Endothelial cell of umbilical vein (primary cell): ENCODE data around the gene HDAC8. TPM values are rescaled to one million over a fixed set of nuclear protein-coding genes. Genes with fewer than 3 reads are reported as not detected.

Source experiments
- BruUV-seq: library from RNA; stranded (reverse); fragments of 400-500 nt; replicated peaks from 2 replicates; lab custom pipeline; 2021; lab: Mats Ljungman, UMichigan
- CTCF ChIA-PET: fragments of 300-600, 350-600 bp; sonication (Branson Sonifier 250); formaldehyde crosslinking; loops from one replicate; lab custom pipeline; 2021; ENCODE audit warnings: antibody characterized with exemption, inconsistent platforms; lab: Charles Lee
- POLR2A ChIA-PET: fragments of 300-600, 350-600 bp; sonication (Branson Sonifier 250); formaldehyde crosslinking; loops from one replicate; lab custom pipeline; 2021; ENCODE audit warnings: antibody characterized with exemption, inconsistent platforms; lab: Charles Lee
- DNase-seq: peaks from one replicate; pipeline ENCODE4 v3.0.0-alpha.2; 2011; ENCODE audit warnings: low read depth, low spot score
- FAIRE-seq: peaks from 2 replicates; lab custom pipeline; 2011; peaks lifted over from hg19 to GRCh38; lab: Jason Lieb, UNC
- H2AFZ ChIP-seq: 2 replicates; pipeline ENCODE4 v1.6.0; 2012; ENCODE audit warnings: low read depth, low read length, control low read depth, inconsistent platforms
- H3K27ac ChIP-seq: 2 replicates; pipeline ENCODE4 v1.5.1; 2011; ENCODE audit warnings: low read depth, mild to moderate bottlenecking, control low read depth, low read length, moderate library complexity; ENCODE audit not compliant: insufficient read depth
- H3K27me3 ChIP-seq, 2 experiments: 2 replicates each; pipeline versions ENCODE4 v1.6.0 to v1.6.1; 2011; ENCODE audit warnings: low read length in 2 of 2, mixed read lengths in 1 of 2; ENCODE audit not compliant: control insufficient read depth in 2 of 2, insufficient read depth in 2 of 2
- H3K36me3 ChIP-seq, 2 experiments: 2 replicates in 1 of 2; 3 replicates in 1 of 2; pipeline ENCODE4 v1.5.1; 2011; ENCODE audit warnings: low read length in 2 of 2, mild to moderate bottlenecking in 1 of 2, moderate library complexity in 1 of 2; ENCODE audit not compliant: control insufficient read depth in 2 of 2, insufficient read depth in 2 of 2; ENCODE audit errors: extremely low read depth in 1 of 2
- H3K4me1 ChIP-seq: 3 replicates; pipeline ENCODE4 v1.5.1; 2011; ENCODE audit warnings: mild to moderate bottlenecking, low read length; ENCODE audit not compliant: control insufficient read depth, insufficient read depth; ENCODE audit errors: extremely low read depth
- H3K4me2 ChIP-seq: 2 replicates; pipeline ENCODE4 v1.6.1; 2011; ENCODE audit warnings: low read length, control low read depth, mixed read lengths; ENCODE audit not compliant: insufficient read depth
- H3K4me3 ChIP-seq, 3 experiments: fragments of 200-600 bp in 1 of 3; sonication (generic), shearing (Covaris generic) in 1 of 3; replicated peaks in 1 of 3; 2 replicates each; pipeline ENCODE4 v1.5.1; 2011 to 2016; ENCODE audit warnings: control low read depth in 3 of 3, low read length in 3 of 3, mild to moderate bottlenecking in 2 of 3, inconsistent platforms in 1 of 3, low read depth in 1 of 3, moderate library complexity in 1 of 3; ENCODE audit not compliant: insufficient read depth in 1 of 3
- H3K79me2 ChIP-seq: 2 replicates; pipeline ENCODE4 v1.6.0; 2012; ENCODE audit warnings: low read length, inconsistent platforms; ENCODE audit not compliant: control insufficient read depth, insufficient read depth
- H3K9ac ChIP-seq: replicated peaks from 2 replicates; pipeline ENCODE3; 2011; ENCODE audit warnings: low read length, control low read depth; ENCODE audit not compliant: insufficient read depth; ENCODE audit errors: extremely low read depth
- H3K9me1 ChIP-seq: replicated peaks from 3 replicates; pipeline ENCODE4 v1.6.0; 2011; ENCODE audit warnings: mild to moderate bottlenecking, low read length; ENCODE audit not compliant: control insufficient read depth, insufficient read depth; ENCODE audit errors: extremely low read depth
- H3K9me3 ChIP-seq: replicated peaks from 2 replicates; pipeline ENCODE4 v1.5.1; 2012; ENCODE audit warnings: low read length, inconsistent platforms; ENCODE audit not compliant: control insufficient read depth, insufficient read depth
- H4K20me1 ChIP-seq: replicated peaks from 2 replicates; pipeline ENCODE3; 2011; ENCODE audit warnings: mild to moderate bottlenecking, low read length; ENCODE audit not compliant: control insufficient read depth, insufficient read depth; ENCODE audit errors: extremely low read depth
- EZH2 ChIP-seq: IDR thresholded peaks from 2 replicates; pipeline ENCODE4 v1.6.1; 2012; ENCODE audit warnings: borderline replicate concordance, low read depth, mild to moderate bottlenecking, moderate library complexity, low read length, inconsistent platforms; ENCODE audit not compliant: severe bottlenecking
- FOS ChIP-seq: IDR thresholded peaks from 2 replicates; pipeline ENCODE4 v1.6.1; 2011; ENCODE audit warnings: mild to moderate bottlenecking, low read length, moderate library complexity, borderline replicate concordance; ENCODE audit not compliant: insufficient read depth
- GATA2 ChIP-seq: IDR thresholded peaks from 2 replicates; pipeline ENCODE4 v1.7.0; 2011; ENCODE audit warnings: low read depth, mild to moderate bottlenecking, moderate library complexity, mixed read lengths, low read length; ENCODE audit not compliant: insufficient read length, insufficient read depth
- JUN ChIP-seq: IDR thresholded peaks from 2 replicates; pipeline ENCODE4 v1.6.1; 2011; ENCODE audit warnings: borderline replicate concordance, low read depth; ENCODE audit not compliant: insufficient read length, insufficient read depth
- MAX ChIP-seq: IDR thresholded peaks from 2 replicates; pipeline ENCODE4 v1.6.1; 2011; ENCODE audit not compliant: insufficient read depth, insufficient read length
- MYC ChIP-seq: IDR thresholded peaks from one replicate; pipeline ENCODE4 v1.6.1; 2011; ENCODE audit warnings: mild to moderate bottlenecking, low read depth, low read length
- POLR2A ChIP-seq: IDR thresholded peaks from 2 replicates; pipeline ENCODE4 v1.6.1; 2012; ENCODE audit warnings: low read depth, mild to moderate bottlenecking, control low read depth, low read length
- POLR2AphosphoS5 ChIP-seq: IDR thresholded peaks from 2 replicates; pipeline ENCODE4 v1.6.1; 2012; ENCODE audit warnings: low read depth, mild to moderate bottlenecking, control low read depth, low read length, moderate library complexity; ENCODE audit not compliant: insufficient read depth
- dilution Hi-C: fragments of 300-500 bp; cut with MboI; formaldehyde crosslinking; loops from one replicate; pipeline ENCODE4 v1.15.0; 2019; ENCODE audit warnings: low sequenced_read_pairs; ENCODE audit not compliant: extremely low pct_ligation_motif_present
- intact Hi-C: fragments of 100-400 bp; cut with micrococcal nuclease; formaldehyde crosslinking; loops from one replicate; pipeline ENCODE4 v1.10.0; 2022
- polyA plus RNA-seq, 4 experiments: library from polyadenylated mRNA; depleted of rRNA in 3 of 4; stranded (reverse) in 3 of 4; unstranded in 1 of 4; fragments of >200 nt; gene quantifications; 2 replicates each; pipeline versions ENCODE4 v1.2.1 to v1.2.3, GENCODE V29; 2011 to 2012; ENCODE audit warnings: missing spikeins in 1 of 4
- total RNA-seq: library from RNA; stranded (reverse); gene quantifications from 2 replicates; pipeline ENCODE4 v1.2.3, GENCODE V29; 2021
- TF ChIP-seq, protein P1 (sequence below), 2 donors: IDR thresholded peaks; 1 replicate in 1 of 2; 2 replicates in 1 of 2; pipeline ENCODE4 v1.5.1; 2011; ENCODE audit warnings: low read length in 2 of 2, mild to moderate bottlenecking in 2 of 2, moderate library complexity in 2 of 2, control low read depth in 1 of 2, inconsistent platforms in 1 of 2, low read depth in 1 of 2; ENCODE audit not compliant: insufficient read depth in 1 of 2; ENCODE audit errors: extremely low read depth in 1 of 2

Gene HDAC8
- total and polyA plus RNA-seq, 2 donors (not counting 3 experiments of a cell fraction or from before 2014, with no cell fraction given): 17.6 to 37.2 TPM

GRCh38 chrX:72358313-72358712, 214.3 kb downstream of the HDAC8 start:
- H4K20me1 ChIP-seq: no peaks in the 10 kb centered on the region
- TF ChIP-seq JUN (no peak), MAX (no peak), POLR2A (no peak), GATA2 (no peak), POLR2AphosphoS5 (no peak), EZH2 (no peak), MYC (no peak), FOS (no peak)
- TF ChIP-seq, protein P1, sequence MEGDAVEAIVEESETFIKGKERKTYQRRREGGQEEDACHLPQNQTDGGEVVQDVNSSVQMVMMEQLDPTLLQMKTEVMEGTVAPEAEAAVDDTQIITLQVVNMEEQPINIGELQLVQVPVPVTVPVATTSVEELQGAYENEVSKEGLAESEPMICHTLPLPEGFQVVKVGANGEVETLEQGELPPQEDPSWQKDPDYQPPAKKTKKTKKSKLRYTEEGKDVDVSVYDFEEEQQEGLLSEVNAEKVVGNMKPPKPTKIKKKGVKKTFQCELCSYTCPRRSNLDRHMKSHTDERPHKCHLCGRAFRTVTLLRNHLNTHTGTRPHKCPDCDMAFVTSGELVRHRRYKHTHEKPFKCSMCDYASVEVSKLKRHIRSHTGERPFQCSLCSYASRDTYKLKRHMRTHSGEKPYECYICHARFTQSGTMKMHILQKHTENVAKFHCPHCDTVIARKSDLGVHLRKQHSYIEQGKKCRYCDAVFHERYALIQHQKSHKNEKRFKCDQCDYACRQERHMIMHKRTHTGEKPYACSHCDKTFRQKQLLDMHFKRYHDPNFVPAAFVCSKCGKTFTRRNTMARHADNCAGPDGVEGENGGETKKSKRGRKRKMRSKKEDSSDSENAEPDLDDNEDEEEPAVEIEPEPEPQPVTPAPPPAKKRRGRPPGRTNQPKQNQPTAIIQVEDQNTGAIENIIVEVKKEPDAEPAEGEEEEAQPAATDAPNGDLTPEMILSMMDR (IDR thresholded peaks at IDR 0.05; ENCODE audit: extremely low read depth in 1 of 2, insufficient read depth in 1 of 2, low read depth in 1 of 2, low read length in 2 of 2): no peak
- ChIA-PET POLR2A (no interaction called here), CTCF (no interaction called here)
- intact Hi-C loops: no loop called here
- no peak overlapping the region for H3K9ac ChIP-seq
- H3K36me3 ChIP-seq: no peaks in the 10 kb centered on the region
- H3K4me1 ChIP-seq: no peaks in the 10 kb centered on the region
- H3K79me2 ChIP-seq: no peaks in the 10 kb centered on the region
- H3K4me2 ChIP-seq: no peak overlapping the region
- dilution Hi-C loops: no loop called here
- H3K9me3 ChIP-seq: no peaks in the 10 kb centered on the region
- no peak overlapping the region for H3K27ac ChIP-seq
- H2AFZ ChIP-seq: no peak overlapping the region
- H3K4me3 ChIP-seq: no peak overlapping the region
- no peaks in the 10 kb centered on the region for H3K27me3 ChIP-seq
- no peaks in the 10 kb centered on the region for H3K9me1 ChIP-seq
- no TSS peak for BruUV-seq
- no peak for DNase-seq
- no peak for FAIRE-seq
